ENCODE measurements around the gene YTHDF1.
A peak's percentile ranks its signal among the peaks of the same experiment; 100 is the strongest.

Gene YTHDF1

DNA sequence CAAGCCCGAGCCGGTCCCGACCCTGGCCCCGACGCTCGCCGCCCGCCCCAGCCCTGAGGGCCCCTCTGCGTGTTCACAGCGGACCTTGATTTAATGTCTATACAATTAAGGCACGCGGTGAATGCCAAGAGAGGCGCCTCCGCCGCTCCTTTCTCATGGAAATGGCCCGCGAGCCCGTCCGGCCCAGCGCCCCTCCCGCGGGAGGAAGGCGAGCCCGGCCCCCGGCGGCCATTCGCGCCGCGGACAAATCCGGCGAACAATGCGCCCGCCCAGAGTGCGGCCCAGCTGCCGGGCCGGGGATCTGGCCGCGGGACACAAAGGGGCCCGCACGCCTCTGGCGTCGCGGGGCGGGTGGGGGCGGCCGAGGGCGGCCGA lies 37.5 kb downstream of the YTHDF1 start:
- Mint-ChIP-seq H3K27me3 (peaks cover 92% of the 10 kb centered on the region), H3K9me3 (no peaks in the 10 kb centered on the region), H3K4me1 (peaks cover 42% of the 10 kb centered on the region), H3K27ac (no peak overlapping the region), H3K4me3 (no peak overlapping the region)
- ATAC-seq: no peak
- DNase-seq: no peak

GRCh38 chr20:63177785-63178445 lies 38.0 kb downstream of the YTHDF1 start:
- DNase-seq (no peak), ATAC-seq (no peak)
- no peak overlapping the region for H3K27ac Mint-ChIP-seq
- no peaks in the 10 kb centered on the region for H3K9me3 Mint-ChIP-seq
- H3K4me1 Mint-ChIP-seq: peaks cover 42% of the 10 kb centered on the region
- H3K4me3 Mint-ChIP-seq: peak overlapping the region; percentile 47 to 81
- peaks cover 92% of the 10 kb centered on the region for H3K27me3 Mint-ChIP-seq

DNA sequence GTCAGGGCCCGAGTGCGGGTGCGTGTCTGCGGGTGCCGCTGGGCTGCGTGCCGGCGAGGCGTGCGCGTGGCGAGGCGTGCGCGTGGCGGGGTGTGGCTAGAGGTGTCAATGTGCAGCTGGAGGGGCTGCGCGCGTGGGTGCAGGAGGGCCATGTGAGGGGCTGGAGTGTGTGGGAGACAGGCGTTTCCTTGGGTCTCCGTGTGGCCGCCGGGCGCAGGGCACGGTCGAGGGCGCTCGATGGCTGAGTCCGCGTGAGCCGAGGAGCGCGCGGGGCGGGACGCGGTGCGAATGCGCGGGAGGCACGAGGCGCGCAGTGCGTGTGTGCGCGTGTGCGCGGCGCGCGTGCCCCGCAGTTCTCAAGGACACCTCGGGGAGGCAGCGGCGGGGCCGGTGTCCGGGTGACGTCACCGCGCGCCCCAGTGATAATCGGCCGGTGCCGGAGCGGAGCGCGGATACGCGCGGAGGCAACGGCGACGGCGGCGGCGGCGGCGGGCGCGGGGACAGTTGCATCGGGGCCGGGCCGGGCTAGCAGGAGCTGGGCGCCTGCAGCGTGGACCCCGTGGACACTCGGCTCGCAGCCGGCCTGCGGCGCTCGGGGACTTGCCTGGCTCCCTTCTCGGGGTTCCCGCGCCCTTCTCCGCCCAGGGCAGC lies 38.7 kb downstream of the YTHDF1 start:
- no peak for ATAC-seq
- Mint-ChIP-seq H3K27ac (no peak overlapping the region), H3K27me3 (peaks cover 92% of the 10 kb centered on the region), H3K4me1 (peaks cover 42% of the 10 kb centered on the region), H3K4me3 (peak overlapping the region in 1 of 2 donors; percentile 69), H3K9me3 (no peaks in the 10 kb centered on the region)
- DNase-seq: peak in 1 of 2 donors; percentile 30

DNA sequence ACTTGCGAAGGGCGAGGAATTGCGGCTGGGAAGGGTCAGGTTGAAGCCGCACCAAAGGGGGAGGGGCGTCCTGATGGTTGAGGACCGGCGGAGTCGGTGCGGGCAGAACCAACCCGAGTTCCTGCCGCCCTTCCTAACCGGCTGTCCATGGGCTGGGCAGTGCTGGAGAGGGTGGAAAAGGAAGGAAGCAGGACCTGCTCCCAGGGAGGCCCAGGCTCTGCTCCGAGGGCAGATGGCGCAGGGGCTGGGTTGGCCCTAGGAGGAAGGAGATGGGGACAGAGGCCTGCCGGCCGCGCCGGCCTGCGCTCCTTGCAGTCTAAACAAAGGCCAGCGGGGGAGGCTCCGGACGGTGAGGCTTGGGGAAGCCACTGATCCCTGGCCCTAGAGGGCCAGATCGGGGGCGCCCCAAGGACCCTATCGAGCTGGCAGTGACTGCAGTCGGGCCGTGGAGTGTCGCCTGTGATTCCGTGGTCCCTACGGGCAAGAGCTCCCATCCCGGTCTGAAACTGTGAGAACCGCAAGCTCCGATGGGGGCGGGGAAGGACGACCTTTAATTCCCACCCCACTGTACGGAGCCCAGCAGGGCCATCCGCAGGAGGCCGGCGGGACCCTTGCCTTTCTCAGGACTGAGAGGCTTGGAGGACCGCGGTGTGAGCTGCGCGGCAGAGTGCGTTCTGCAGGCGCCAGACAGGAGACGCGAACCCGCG lies 39.4 kb downstream of the YTHDF1 start:
- Mint-ChIP-seq H3K4me3 (peak overlapping the region; percentile 12 to 69), H3K27me3 (peaks cover 92% of the 10 kb centered on the region), H3K4me1 (peaks cover 42% of the 10 kb centered on the region), H3K27ac (peak overlapping the region in 1 of 2 donors; percentile 89), H3K9me3 (no peaks in the 10 kb centered on the region)
- DNase-seq (no peak), ATAC-seq (no peak)

- ATAC-seq: no peak
- Mint-ChIP-seq H3K27ac (peak overlapping the region in 1 of 2 donors; percentile 89), H3K4me3 (peak overlapping the region; percentile 12 to 49), H3K27me3 (peaks cover 92% of the 10 kb centered on the region), H3K9me3 (no peaks in the 10 kb centered on the region), H3K4me1 (peaks cover 42% of the 10 kb centered on the region)
- DNase-seq: no peak
These were observed 39.9 kb downstream of the YTHDF1 start for GRCh38 chr20:63176034-63176426.

DNA sequence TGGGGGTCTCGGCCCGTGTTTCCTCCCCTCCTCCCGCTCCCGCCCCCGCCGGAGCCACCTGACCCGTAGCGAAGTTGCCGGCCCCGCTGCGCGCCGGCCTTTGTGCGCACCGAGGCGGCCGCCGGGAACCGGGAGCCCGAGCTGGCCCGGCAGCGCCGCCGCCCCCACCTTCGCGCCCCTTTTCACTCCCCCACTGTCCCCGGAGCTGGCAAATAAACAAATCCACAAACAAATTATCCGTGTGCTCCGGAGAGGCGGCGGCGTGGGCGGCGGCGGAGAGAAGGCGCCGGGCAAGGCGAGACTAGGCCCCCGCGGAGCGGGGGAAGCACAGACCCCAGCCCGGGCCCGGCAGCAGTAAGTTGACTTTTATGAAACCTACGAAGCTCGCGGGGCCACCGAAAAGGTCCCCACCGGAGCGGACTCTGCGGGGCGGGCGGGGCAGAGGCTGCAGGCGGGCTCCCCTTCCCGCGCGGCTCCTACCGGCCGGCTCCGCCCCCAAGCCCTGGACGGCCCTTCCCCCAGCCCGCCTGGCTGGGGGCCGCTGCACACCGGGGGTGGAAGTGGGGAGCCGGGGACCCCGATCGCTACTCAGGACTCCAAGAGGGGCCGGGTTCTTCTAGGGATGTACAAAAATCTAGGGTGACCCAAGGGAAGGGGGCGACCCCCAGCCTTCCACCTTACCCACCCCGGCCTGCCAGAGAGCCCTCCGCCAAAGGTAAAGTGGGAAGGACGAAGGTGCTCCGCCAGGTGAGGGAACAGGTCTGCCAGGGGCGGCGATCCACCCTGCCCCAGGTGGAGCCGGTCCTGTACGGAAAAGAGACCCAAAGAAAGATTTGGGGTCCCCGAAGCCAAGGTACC lies 40.7 kb downstream of the YTHDF1 start:
- Mint-ChIP-seq H3K4me3 (no peak overlapping the region), H3K27me3 (peaks cover 90% of the 10 kb centered on the region), H3K4me1 (peaks cover 42% of the 10 kb centered on the region), H3K9me3 (no peaks in the 10 kb centered on the region), H3K27ac (no peak overlapping the region)
- ATAC-seq (no peak), DNase-seq (no peak)

GRCh38 chr20:63174309-63175037 lies 41.5 kb downstream of the YTHDF1 start:
- no peak for ATAC-seq
- Mint-ChIP-seq H3K27me3 (peaks cover 90% of the 10 kb centered on the region), H3K4me3 (peak overlapping the region in 1 of 2 donors; percentile 39), H3K9me3 (no peaks in the 10 kb centered on the region), H3K4me1 (peaks cover 35% of the 10 kb centered on the region), H3K27ac (no peak overlapping the region)
- DNase-seq: no peak

DNA sequence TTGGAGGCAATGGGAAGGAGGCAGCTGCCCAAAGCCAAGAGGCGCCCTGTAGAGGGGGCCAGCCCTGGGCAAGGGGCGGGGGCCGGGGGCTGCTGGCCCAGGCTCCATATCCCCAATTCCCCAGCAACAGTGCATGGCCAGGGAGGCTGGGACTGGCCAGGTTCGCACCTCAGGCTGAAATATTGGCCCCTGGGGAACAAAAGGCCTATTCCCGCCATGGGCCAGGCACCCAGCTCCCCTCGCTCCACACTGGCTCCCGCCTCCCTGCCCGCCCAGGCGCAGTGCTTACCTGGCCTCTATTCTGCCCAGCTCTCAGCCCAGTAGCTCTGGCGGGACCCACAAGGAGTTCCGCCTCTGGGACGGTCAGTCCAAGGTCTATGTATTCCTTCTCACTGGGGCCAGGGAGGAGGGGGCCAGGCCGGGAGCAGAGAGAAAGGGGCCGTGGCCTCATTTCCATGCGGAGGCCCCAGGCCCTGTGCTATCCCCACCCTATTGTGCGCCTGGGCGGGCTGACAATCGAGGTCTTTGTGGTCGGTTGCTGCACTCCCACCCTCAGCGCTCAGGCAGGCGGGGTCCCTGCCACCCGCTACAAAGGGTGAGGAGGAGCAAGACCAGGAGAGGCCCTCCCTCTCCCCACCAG lies 42.3 kb downstream of the YTHDF1 start:
- peaks cover 31% of the 10 kb centered on the region for H3K4me1 Mint-ChIP-seq
- DNase-seq (no peak), ATAC-seq (no peak)
- H3K27me3 Mint-ChIP-seq: peaks cover 90% of the 10 kb centered on the region
- no peaks in the 10 kb centered on the region for H3K9me3 Mint-ChIP-seq
- H3K27ac Mint-ChIP-seq: no peak overlapping the region
- H3K4me3 Mint-ChIP-seq: no peak overlapping the region

GRCh38 chr20:63172726-63173125 lies 43.2 kb downstream of the YTHDF1 start:
- ATAC-seq (peak; percentile 38), DNase-seq (no peak)
- no peak overlapping the region for H3K4me3 Mint-ChIP-seq
- peaks cover 84% of the 10 kb centered on the region for H3K27me3 Mint-ChIP-seq
- H3K9me3 Mint-ChIP-seq: no peaks in the 10 kb centered on the region
- no peak overlapping the region for H3K27ac Mint-ChIP-seq
- H3K4me1 Mint-ChIP-seq: peaks cover 27% of the 10 kb centered on the region

DNA sequence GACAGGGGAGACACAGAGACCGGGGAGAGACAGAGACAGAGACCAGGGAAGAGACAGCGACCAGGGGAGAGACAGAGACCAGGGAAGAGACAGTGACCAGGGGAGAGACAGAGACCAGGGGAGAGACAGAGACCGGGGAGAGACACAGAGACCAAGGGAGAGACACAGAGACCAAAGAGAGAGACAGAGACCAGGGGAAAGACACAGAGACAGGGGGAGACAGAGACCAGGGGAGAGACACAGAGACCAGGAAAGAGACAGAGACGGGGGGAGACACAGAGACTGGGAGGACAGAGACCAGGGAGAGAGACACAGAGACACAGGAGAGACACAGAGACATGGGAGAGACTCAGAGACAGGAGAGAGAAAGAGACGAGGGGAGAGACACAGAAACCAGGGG lies 43.9 kb downstream of the YTHDF1 start:
- no peaks in the 10 kb centered on the region for H3K9me3 Mint-ChIP-seq
- H3K27ac Mint-ChIP-seq: no peak overlapping the region
- peaks cover 22% of the 10 kb centered on the region for H3K4me1 Mint-ChIP-seq
- no peak overlapping the region for H3K4me3 Mint-ChIP-seq
- peaks cover 77% of the 10 kb centered on the region for H3K27me3 Mint-ChIP-seq
- DNase-seq: no peak
- no peak for ATAC-seq

GRCh38 chr20:63169681-63170080 lies 46.2 kb downstream of the YTHDF1 start:
- peaks cover 3% of the 10 kb centered on the region for H3K4me1 Mint-ChIP-seq
- no peak overlapping the region for H3K27ac Mint-ChIP-seq
- no peak overlapping the region for H3K4me3 Mint-ChIP-seq
- H3K27me3 Mint-ChIP-seq: peaks cover 54% of the 10 kb centered on the region
- DNase-seq (no peak), ATAC-seq (no peak)
- no peaks in the 10 kb centered on the region for H3K9me3 Mint-ChIP-seq

- H3K4me1 Mint-ChIP-seq: no peaks in the 10 kb centered on the region
These were observed 47.1 kb downstream of the YTHDF1 start for GRCh38 chr20:63168861-63169260.

GRCh38 chr20:63167918-63168520 lies 47.9 kb downstream of the YTHDF1 start:
- Mint-ChIP-seq H3K4me1 (peaks cover 6% of the 10 kb centered on the region), H3K27ac (no peak overlapping the region), H3K27me3 (peaks cover 47% of the 10 kb centered on the region), H3K9me3 (no peaks in the 10 kb centered on the region), H3K4me3 (no peak overlapping the region)
- DNase-seq (no peak), ATAC-seq (no peak)

More at GRCh38 chr20:63168861-63169260, 47.1 kb downstream of the YTHDF1 start:
- DNase-seq: no peak
- no peak overlapping the region for H3K4me3 Mint-ChIP-seq
- ATAC-seq: no peak
- H3K27ac Mint-ChIP-seq: no peak overlapping the region
- H3K9me3 Mint-ChIP-seq: no peaks in the 10 kb centered on the region
- peaks cover 47% of the 10 kb centered on the region for H3K27me3 Mint-ChIP-seq

Measured in stimulated activated naive CD8-positive, alpha-beta T cell treated with anti-CD3 and anti-CD28 coated beads, Interleukin-15, amount 100 ng/mL, for 72 hours (primary cell).